ENCODE data around the gene MEF2A.

GRCh38 chr15:99671926-99672635 is 106.3 kb downstream of the MEF2A start:
- no peak for TF ChIP-seq POLR2AphosphoS5 (IDR thresholded peaks at IDR 0.05; ENCODE audit: low read depth, low read length)
- no peak for TF ChIP-seq POLR2A (IDR thresholded peaks at IDR 0.05; ENCODE audit: low read depth, low read length)
- TF ChIP-seq TAF1 (IDR thresholded peaks at IDR 0.05; ENCODE audit: borderline replicate concordance, low read depth, low read length): no peak
